HTR-8/SVneo (cell line): Measurements from ENCODE around the gene SENP3.
"Not testable (repeated sequence)": the region's sequence is repeated elsewhere in the genome, so short reads cannot be mapped to it uniquely, and the experiment has no call there.

ENCODE experiments used
- DNase-seq: peaks from one replicate; pipeline ENCODE4 v3.0.0; 2011; ENCODE audit warnings: low spot score, mixed read lengths; ENCODE audit not compliant: insufficient read length
- FAIRE-seq: peaks from 2 replicates; lab custom pipeline; 2011; peaks lifted over from hg19 to GRCh38; lab: Jason Lieb, UNC

Gene SENP3

DNA sequence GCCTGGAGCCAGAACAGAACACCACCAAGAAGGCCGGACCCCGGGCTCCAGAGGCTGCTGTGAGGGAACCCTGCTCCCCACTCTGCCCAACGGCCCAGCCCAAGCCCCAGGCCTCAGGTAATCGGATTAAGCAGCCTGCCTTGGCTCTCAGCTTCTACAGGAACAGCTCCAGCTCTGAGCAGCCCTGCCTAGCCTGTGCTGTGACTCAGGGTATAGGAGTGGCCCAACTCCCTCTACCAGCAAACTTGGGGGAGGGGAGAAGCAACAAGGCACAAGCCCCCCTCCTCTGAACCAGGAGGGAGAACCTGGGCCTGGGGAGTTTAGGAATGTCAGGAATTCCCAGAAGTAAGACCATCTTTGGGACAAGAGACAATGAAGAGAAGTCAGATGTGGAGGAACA lies 29.0 kb downstream of the SENP3 start:
- DNase-seq (no peak), FAIRE-seq (peak; percentile 54)

DNA sequence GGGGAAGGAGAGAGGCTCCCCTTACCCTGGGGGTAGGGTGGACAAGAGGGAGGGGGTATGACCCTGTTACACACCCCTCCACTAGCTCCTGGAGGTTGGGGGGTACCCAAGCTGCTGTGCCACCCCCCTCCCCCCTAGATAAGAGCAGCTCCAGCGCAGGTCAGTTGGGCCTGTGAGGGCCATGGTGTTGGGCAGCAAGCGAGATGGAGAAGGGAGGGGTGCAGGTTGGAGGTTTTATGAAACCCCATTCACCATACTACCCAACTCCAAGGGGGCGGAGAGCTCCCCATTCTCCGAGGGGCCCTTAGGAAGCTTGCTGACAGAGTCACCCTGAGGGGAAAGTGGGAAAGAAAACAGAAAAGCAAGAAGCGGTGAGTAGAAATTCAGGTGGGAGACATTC lies 29.9 kb downstream of the SENP3 start:
- FAIRE-seq (peak; percentile 52), DNase-seq (no peak)

DNA sequence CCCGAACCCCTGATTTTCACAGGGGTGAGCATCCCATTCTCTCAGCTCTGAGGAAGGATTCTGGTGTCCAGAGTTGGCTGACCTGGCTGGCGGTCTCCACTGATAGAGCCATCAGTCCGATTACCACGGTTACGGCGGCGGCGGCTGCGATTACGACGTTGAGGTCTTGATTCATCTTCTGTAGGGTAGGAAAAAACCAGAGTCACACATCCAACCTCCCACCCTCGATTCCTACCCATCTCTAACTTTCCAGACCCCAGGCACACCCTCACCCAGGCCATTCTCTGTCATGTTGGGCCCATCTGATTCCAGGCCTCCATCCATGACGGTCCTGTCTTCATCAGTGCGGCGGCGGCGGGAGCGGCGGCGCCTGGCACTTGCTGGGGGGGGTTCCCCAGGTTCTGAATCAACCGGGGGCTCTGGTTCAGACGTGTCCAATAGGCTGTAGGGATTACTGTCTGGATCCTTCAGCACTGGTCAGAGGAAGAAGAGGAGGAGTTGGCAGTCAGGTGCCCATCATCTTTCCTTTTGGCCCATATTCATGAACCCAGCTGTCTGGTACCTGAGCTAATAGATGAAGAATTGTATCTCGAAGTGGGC lies 30.8 kb downstream of the SENP3 start:
- DNase-seq: no peak
- FAIRE-seq: no peak

GRCh38 chr17:7593296-7593695 lies 31.6 kb downstream of the SENP3 start:
- DNase-seq (no peak), FAIRE-seq (no peak)

DNA sequence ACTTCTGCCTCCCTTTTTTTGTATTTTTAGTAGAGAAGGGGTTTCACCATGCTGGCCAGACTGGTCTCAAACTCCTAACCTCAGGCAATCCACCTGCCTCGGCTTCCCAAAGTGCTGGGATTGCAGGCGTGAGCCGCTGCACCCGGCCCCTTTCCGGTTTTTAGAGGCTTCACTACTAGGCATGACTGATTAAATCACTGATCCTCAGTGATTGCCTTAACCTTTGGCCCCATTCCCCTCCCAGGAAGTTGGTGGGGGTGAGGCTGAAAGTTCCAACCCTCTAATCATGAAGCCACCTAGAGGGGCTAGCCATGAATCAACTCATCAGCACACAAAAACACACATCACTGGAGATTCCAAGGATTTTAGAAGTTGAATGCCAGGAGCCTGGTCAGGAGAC lies 35.8 kb downstream of the SENP3 start:
- peak; percentile 38 for FAIRE-seq
- DNase-seq: not testable (repeated sequence)

GRCh38 chr17:7606280-7606679 lies 44.6 kb downstream of the SENP3 start:
- FAIRE-seq (no peak), DNase-seq (no peak)

DNA sequence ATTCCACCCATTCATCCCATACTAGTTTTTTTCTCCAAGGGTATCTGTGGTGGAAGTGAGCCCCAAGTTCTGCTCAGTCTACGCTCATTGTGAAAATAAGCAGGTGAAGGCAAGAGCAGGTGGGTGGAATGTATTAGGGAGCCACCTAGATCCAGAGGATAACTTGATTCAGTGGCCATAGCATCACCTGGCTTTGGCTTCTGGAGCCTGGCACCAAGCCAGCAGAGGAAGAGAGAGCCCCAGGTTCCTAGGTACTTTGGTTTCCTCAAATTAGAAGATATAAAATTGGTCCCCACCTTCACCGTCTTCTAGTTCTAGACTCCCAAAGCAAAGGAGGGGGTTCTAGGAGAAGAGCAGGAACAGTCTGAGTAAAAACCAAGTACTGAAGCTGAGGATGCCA lies 48.9 kb downstream of the SENP3 start:
- FAIRE-seq (no peak), DNase-seq (no peak)

GRCh38 chr17:7611635-7612293 lies 50.0 kb downstream of the SENP3 start:
- DNase-seq (no peak), FAIRE-seq (no peak)

DNA sequence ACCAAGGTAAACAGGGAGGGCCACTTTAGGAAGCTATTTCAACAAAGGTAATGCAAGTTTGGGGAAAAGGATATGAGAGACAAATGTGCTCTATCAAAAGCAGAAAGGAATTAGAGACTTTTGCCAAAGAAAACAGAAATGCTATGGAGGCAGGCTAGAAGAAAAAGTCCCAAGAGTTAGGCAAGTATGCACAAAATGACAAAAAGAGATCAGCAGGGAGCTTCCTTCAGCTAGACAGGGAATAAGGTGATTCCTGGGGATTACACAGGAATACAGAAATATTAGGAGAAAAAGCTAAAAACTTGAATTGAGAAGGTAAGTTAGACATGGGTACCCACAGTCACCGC lies 50.5 kb downstream of the SENP3 start:
- FAIRE-seq (no peak), DNase-seq (no peak)

GRCh38 chr17:7613769-7614424 lies 52.2 kb downstream of the SENP3 start:
- FAIRE-seq (no peak), DNase-seq (no peak)

DNA sequence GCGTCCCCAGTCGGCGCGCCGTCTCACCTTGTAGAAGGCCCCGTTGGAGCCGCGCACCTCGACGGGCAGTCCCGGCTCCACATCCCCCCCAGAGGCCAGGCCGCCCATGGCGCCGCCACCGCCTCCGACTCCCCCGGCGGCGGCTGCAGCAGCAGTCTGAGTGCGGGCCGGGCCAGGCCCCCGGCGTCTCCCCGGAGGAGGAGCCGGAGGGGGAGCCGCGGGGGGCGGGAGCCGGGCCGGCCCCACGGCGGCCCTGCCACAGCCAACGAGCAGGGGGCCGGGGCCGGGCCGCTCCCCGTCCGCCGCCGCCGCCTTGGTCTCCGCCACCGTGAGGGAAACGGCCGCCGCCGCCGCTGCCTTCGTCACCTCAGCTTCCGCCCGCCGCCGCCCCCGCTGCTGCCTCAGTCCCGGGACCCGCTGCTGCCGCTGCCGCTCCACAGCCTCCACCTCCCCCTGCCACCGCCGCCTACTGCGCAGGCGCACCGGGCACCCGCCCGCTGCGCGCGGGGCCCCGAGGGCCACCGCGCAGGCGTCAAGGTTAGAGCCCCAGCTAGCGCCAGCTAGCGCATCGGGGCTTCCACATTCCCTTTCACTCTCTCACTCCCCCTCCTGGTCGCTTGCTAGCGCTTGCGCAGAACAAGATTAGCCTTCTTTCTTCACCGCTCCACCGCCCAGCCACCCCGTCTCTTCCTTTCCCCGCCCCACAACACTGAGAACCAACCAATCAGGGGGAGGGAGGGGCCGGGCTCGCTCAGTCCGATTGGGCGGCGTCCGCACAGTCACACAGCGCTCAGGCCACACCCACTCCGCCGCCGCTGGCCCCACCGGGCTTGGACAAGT lies 52.9 kb downstream of the SENP3 start, which contains the start of gene FXR2:
FXR2 (minus strand) TSS at position 473 of the 840 bp plus-strand sequence; CDS start at position 108, 365 bp downstream.
- peak; percentile 100 for DNase-seq
- peak; percentile 99 for FAIRE-seq

DNA sequence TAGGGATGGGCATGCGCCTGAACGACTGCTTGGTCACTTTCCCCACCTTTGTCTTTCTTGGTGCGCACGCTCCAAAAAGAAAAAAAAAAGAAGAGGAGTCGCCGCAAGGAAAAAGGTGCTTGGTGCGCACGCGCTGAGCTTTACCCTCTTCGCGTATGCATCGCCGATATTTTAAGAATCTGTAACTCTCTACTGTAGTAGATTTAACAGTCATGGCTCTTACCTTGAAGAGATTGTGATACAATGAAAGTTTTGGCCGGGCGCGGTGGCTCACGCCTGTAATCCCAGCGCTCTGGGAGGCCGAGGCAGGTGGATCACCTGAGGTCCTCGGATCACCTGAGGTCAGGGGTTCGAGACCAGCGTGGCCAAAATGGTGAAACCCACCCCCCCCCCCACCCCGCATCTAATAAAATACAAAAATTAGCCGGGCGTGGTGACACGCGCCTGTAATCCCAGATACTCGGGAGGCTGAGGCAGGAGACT lies 53.6 kb downstream of the SENP3 start:
- DNase-seq (no peak), FAIRE-seq (no peak)

DNA sequence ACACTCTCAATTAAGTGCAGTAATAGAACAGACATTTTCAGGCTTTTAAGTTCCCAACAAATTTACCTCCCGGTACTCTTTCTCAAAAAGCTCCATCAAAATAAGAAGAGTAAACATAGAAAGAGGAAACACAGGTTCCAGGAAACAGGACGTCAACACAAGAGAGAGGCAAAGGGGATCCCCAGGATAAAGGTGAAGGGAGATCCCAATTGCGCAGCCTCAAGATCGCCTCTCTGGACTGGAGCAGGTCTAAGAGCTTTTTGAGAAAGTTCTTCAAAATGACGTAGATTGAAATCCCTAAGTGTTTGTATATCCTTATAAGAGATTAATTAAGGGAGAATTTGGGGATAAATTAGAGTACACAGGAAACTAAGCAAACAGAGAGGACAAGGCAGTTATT lies 56.9 kb downstream of the SENP3 start:
- DNase-seq (no peak), FAIRE-seq (no peak)

GRCh38 chr17:7620835-7621234 lies 59.1 kb downstream of the SENP3 start:
- no peak for FAIRE-seq

More at GRCh38 chr17:7620835-7621234, 59.1 kb downstream of the SENP3 start:
- DNase-seq: no peak
